Measurements from ENCODE around the gene CCDC92. TPM values are rescaled to one million over a fixed set of nuclear protein-coding genes. Genes with fewer than 3 reads are reported as not detected.

The CCDC92 gene
- total RNA-seq, 1 donor: 8.2 TPM

- no peak for DNase-seq (ENCODE audit: low read depth)
- H3K4me3 ChIP-seq (ENCODE audit: low read depth, low read length): no peak overlapping the region
- no peak for TF ChIP-seq CTCF (IDR thresholded peaks at IDR 0.05; ENCODE audit: insufficient read depth, low read depth, low read length)
Measured at GRCh38 chr12:123960029-123960735, 12.4 kb downstream of the CCDC92 start.

- TF ChIP-seq CTCF (IDR thresholded peaks at IDR 0.05; ENCODE audit: insufficient read depth, low read depth, low read length): no peak
- no peak overlapping the region for H3K4me3 ChIP-seq (ENCODE audit: low read depth, low read length)
- DNase-seq (ENCODE audit: low read depth): no peak
Measured at GRCh38 chr12:123958876-123959275, 13.8 kb downstream of the CCDC92 start.

GRCh38 chr12:123958462-123958861 lies 14.2 kb downstream of the CCDC92 start:
- no peak for TF ChIP-seq CTCF (IDR thresholded peaks at IDR 0.05; ENCODE audit: insufficient read depth, low read depth, low read length)
- DNase-seq (ENCODE audit: low read depth): no peak
- H3K4me3 ChIP-seq (ENCODE audit: low read depth, low read length): no peak overlapping the region

GRCh38 chr12:123957196-123957595 lies 15.4 kb downstream of the CCDC92 start:
- no peak for DNase-seq (ENCODE audit: low read depth)
- no peak overlapping the region for H3K4me3 ChIP-seq (ENCODE audit: low read depth, low read length)
- TF ChIP-seq CTCF (IDR thresholded peaks at IDR 0.05; ENCODE audit: insufficient read depth, low read depth, low read length): no peak

GRCh38 chr12:123956249-123956648 lies 16.4 kb downstream of the CCDC92 start:
- no peak for DNase-seq (ENCODE audit: low read depth)
- no peak for TF ChIP-seq CTCF (IDR thresholded peaks at IDR 0.05; ENCODE audit: insufficient read depth, low read depth, low read length)
- H3K4me3 ChIP-seq (ENCODE audit: low read depth, low read length): no peak overlapping the region

GRCh38 chr12:123954647-123955350 lies 17.8 kb downstream of the CCDC92 start:
- TF ChIP-seq CTCF (IDR thresholded peaks at IDR 0.05; ENCODE audit: insufficient read depth, low read depth, low read length): no peak
- no peak overlapping the region for H3K4me3 ChIP-seq (ENCODE audit: low read depth, low read length)
- no peak for DNase-seq (ENCODE audit: low read depth)
